Endothelial cell (in vitro differentiated cells): ENCODE results near the gene LMF1. TPM values are rescaled to one million over a fixed set of nuclear protein-coding genes. Genes with fewer than 3 reads are reported as not detected.

Experiments
- DNase-seq: peaks from one replicate; pipeline ENCODE4 v3.0.0; 2021; ENCODE audit warnings: low spot score
- H3K27ac Mint-ChIP-seq: one replicate; pipeline ENCODE4 v1.8.0; 2021; ENCODE audit warnings: mixed read lengths, inconsistent platforms; ENCODE audit not compliant: unreplicated experiment
- H3K27me3 Mint-ChIP-seq: one replicate; pipeline ENCODE4 v1.8.0; 2021; ENCODE audit warnings: mild to moderate bottlenecking, moderate library complexity, mixed read lengths, inconsistent platforms; ENCODE audit not compliant: unreplicated experiment
- H3K36me3 Mint-ChIP-seq: one replicate; pipeline ENCODE4 v1.8.0; 2021; ENCODE audit warnings: mild to moderate bottlenecking, low read depth, mixed read lengths, inconsistent platforms; ENCODE audit not compliant: unreplicated experiment
- H3K4me1 Mint-ChIP-seq: one replicate; pipeline ENCODE4 v1.8.0; 2021; ENCODE audit warnings: mild to moderate bottlenecking, mixed read lengths, inconsistent platforms; ENCODE audit not compliant: unreplicated experiment
- H3K4me3 Mint-ChIP-seq: one replicate; pipeline ENCODE4 v1.8.0; 2021; ENCODE audit warnings: mild to moderate bottlenecking, mixed read lengths, inconsistent platforms; ENCODE audit not compliant: unreplicated experiment
- H3K9me3 Mint-ChIP-seq: one replicate; pipeline ENCODE4 v1.8.0; 2021; ENCODE audit warnings: mixed read lengths, inconsistent platforms; ENCODE audit not compliant: unreplicated experiment
- total RNA-seq: library from RNA; stranded (reverse); fragmentation: NEBNext Ultra II Directional; extraction: Animal tissue kit (Norgen Biotek cat#: 25700); gene quantifications from one replicate; pipeline ENCODE4 v1.2.1, GENCODE V29; 2021; ENCODE audit not compliant: unreplicated experiment
- TF ChIP-seq, protein P1 (sequence below): fragments of 200-600 bp; sonication (generic); IDR thresholded peaks from one replicate; pipeline ENCODE4 v1.5.0; 2021; ENCODE audit warnings: antibody characterized with exemption; ENCODE audit not compliant: unreplicated experiment

Gene LMF1
- total RNA-seq, 1 donor from 2014 or later: 21.7 TPM

- TF ChIP-seq, protein P1, sequence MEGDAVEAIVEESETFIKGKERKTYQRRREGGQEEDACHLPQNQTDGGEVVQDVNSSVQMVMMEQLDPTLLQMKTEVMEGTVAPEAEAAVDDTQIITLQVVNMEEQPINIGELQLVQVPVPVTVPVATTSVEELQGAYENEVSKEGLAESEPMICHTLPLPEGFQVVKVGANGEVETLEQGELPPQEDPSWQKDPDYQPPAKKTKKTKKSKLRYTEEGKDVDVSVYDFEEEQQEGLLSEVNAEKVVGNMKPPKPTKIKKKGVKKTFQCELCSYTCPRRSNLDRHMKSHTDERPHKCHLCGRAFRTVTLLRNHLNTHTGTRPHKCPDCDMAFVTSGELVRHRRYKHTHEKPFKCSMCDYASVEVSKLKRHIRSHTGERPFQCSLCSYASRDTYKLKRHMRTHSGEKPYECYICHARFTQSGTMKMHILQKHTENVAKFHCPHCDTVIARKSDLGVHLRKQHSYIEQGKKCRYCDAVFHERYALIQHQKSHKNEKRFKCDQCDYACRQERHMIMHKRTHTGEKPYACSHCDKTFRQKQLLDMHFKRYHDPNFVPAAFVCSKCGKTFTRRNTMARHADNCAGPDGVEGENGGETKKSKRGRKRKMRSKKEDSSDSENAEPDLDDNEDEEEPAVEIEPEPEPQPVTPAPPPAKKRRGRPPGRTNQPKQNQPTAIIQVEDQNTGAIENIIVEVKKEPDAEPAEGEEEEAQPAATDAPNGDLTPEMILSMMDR: no peak
- no peaks in the 10 kb centered on the region for H3K9me3 Mint-ChIP-seq
- no peaks in the 10 kb centered on the region for H3K36me3 Mint-ChIP-seq
- H3K27me3 Mint-ChIP-seq: peaks cover 2% of the 10 kb centered on the region
- H3K27ac Mint-ChIP-seq: no peak overlapping the region
- no peak overlapping the region for H3K4me3 Mint-ChIP-seq
- no peaks in the 10 kb centered on the region for H3K4me1 Mint-ChIP-seq
- DNase-seq: no peak
Observed at GRCh38 chr16:868846-869822, 101.7 kb downstream of the LMF1 start.

DNA sequence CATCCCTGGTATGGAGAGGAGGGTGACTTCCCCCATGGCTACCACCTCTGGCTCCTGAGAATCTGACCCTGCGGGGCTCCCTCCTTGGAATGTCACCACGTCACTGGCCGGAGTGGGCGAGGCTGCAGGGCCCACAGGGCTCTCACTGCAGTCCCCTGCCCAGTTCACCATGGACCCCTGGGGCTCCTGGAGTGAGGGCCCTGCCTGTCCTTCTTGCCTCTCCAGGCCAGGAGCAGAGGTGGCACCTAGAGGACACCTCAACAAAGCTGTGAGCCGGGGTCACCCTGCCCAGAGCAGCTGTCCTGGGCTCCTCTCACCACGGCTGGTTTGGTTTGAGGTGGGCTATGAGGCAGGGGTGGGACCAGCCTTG is 102.4 kb downstream of the LMF1 start:
- no peaks in the 10 kb centered on the region for H3K27me3 Mint-ChIP-seq
- H3K9me3 Mint-ChIP-seq: no peaks in the 10 kb centered on the region
- no peaks in the 10 kb centered on the region for H3K4me1 Mint-ChIP-seq
- no peak overlapping the region for H3K27ac Mint-ChIP-seq
- no peaks in the 10 kb centered on the region for H3K36me3 Mint-ChIP-seq
- TF ChIP-seq, protein P1: no peak
- no peak overlapping the region for H3K4me3 Mint-ChIP-seq
- no peak for DNase-seq

DNA sequence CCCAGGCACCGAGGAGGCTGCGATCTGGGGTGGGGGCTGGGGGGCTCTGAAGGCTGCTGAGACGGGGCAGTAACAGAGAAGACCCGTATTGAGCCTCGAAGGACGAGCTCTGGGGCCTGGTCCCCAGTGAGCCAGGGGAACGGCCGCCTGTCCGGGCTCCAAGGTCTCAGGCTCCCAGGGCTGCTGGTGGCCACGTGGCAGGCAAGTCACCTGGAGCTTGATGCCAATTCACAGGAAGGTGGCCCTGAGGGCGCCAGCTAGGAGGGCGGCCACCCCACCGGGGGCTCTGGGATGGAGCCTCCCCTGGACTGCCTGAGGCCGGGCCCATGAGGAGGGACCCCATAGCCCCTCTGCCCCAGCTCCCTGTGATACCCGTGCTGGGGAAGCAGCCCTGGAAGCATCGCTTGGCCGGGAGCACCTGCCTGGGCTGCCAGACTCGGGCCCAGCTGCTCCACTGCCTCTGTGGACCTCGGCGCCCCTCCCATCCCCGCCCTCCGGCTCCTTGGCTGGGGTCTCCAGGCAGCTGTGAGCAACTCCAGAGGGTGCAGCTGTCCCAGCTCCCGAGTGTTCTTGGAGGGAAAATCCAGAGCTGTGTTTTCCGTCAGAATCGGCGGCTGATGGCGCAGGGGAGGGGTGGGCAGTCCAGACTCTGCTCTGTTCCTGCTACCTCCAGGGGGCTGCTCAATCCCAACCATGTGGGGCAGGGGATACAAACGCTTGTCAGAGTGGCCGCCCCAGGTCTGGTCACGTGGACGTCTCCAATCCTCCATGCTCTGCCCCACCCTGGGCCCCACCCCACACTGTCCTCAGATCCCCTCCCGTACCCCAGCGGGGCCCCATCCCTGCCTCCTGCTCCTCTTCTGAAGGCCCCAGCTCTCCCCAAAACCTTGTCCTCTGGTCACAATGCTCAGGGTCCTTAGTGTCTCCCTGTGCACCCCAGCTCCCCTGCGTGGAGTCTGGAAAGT is 103.1 kb downstream of the LMF1 start:
- Mint-ChIP-seq H3K4me3 (no peak overlapping the region), H3K36me3 (no peaks in the 10 kb centered on the region)

DNA sequence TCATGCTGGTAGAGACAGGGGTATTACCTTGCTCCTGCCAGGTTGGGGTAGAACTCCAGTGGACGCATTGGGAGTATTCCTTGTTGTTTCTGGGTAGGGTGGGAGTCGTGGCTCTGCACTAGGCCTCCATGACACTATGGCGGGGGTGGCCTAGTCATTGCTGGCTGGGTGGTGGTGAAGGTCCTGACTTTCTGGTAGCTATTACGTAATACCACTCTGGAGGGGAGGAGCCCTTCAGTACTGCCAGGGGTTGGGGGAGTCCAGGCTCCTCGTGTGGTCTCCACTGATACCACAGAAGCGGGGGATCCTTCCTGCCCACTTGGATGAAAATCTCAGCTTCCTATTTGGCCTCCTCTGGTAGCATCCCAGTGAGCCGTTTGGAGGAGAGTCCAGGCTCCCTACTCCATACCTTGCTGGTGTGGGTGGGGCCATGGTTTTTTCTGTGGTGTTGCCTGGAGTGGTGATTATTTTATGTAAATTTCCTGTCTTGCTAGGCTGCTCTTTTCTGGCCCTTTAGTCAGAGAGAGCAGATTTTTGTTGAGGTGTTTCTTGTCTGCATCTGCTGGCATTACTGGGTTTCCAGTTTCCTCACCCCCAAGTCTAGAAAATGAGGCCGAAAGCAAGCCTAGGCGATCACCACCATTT is 104.4 kb downstream of the LMF1 start:
- no peak overlapping the region for H3K27ac Mint-ChIP-seq
- peaks cover 4% of the 10 kb centered on the region for H3K36me3 Mint-ChIP-seq
- no peak for DNase-seq
- TF ChIP-seq, protein P1: no peak
- H3K9me3 Mint-ChIP-seq: no peaks in the 10 kb centered on the region
- no peak overlapping the region for H3K4me3 Mint-ChIP-seq
- no peaks in the 10 kb centered on the region for H3K4me1 Mint-ChIP-seq
- H3K27me3 Mint-ChIP-seq: no peaks in the 10 kb centered on the region

More for the DNA sequence above, 103.1 kb downstream of the LMF1 start:
- TF ChIP-seq, protein P1: no peak
- Mint-ChIP-seq H3K9me3 (no peaks in the 10 kb centered on the region), H3K4me1 (no peaks in the 10 kb centered on the region), H3K27me3 (no peaks in the 10 kb centered on the region), H3K27ac (no peak overlapping the region)
- no peak for DNase-seq
